PC-9 (cell line): ENCODE measurements around the gene ADGRD1. TPM values are rescaled to one million over a fixed set of nuclear protein-coding genes. Genes with fewer than 3 reads are reported as not detected.

Experiments used
- BruUV-seq: library from RNA; stranded (reverse); fragments of 400-500 nt; replicated peaks from 2 replicates; lab custom pipeline; 2021; lab: Mats Ljungman, UMichigan
- CTCF ChIA-PET: fragments of 300-600 bp; sonication (Branson Sonifier 250); formaldehyde crosslinking; loops from one replicate; lab custom pipeline; 2022; ENCODE audit warnings: antibody characterized with exemption; lab: Charles Lee
- POLR2A ChIA-PET: fragments of 300-600 bp; sonication (Branson Sonifier 250); formaldehyde crosslinking; loops from one replicate; lab custom pipeline; 2022; ENCODE audit warnings: antibody characterized with exemption; ENCODE audit not compliant: unreplicated experiment; lab: Charles Lee
- DNase-seq, 2 experiments: peaks; one replicate each; pipeline versions ENCODE4 v3.0.0 to v3.0.0-alpha.2; 2015 to 2022; ENCODE audit warnings: mixed read lengths in 1 of 2
- H2AFZ ChIP-seq: fragments of 200-600 bp; sonication (generic); 2 replicates; pipeline ENCODE4 v1.8.1; 2017; ENCODE audit warnings: antibody characterized with exemption
- H3F3A ChIP-seq: fragments of 200-600 bp; sonication (generic); 2 replicates; pipeline ENCODE4 v1.8.1; 2017; ENCODE audit warnings: antibody characterized with exemption, mild to moderate bottlenecking, low read depth; ENCODE audit not compliant: insufficient read depth
- H3K27ac ChIP-seq: fragments of 200-600 bp; sonication (generic); 2 replicates; pipeline ENCODE4 v1.6.1; 2016; ENCODE audit warnings: mixed run types
- H3K27me3 ChIP-seq: fragments of 200-600 bp; sonication (generic); 2 replicates; pipeline ENCODE4 v1.6.1; 2016; ENCODE audit warnings: low read depth, mixed run types; ENCODE audit not compliant: insufficient read depth
- H3K36me3 ChIP-seq: fragments of 200-600 bp; sonication (generic); 2 replicates; pipeline ENCODE4 v1.6.1; 2016; ENCODE audit warnings: low read depth, mixed run types
- H3K4me1 ChIP-seq: fragments of 200-600 bp; sonication (generic); replicated peaks from 2 replicates; pipeline ENCODE4 v1.6.1; 2016; ENCODE audit warnings: mixed run types; ENCODE audit not compliant: insufficient read depth
- H3K4me2 ChIP-seq: fragments of 200-600 bp; sonication (generic); 2 replicates; pipeline ENCODE4 v1.6.1; 2017; ENCODE audit warnings: mixed run types
- H3K4me3 ChIP-seq: fragments of 200-600 bp; sonication (generic); 2 replicates; pipeline ENCODE4 v1.6.1; 2016; ENCODE audit warnings: mixed run types
- H3K79me2 ChIP-seq: fragments of 200-600 bp; sonication (generic); 2 replicates; pipeline ENCODE4 v1.6.1; 2017; ENCODE audit warnings: low read depth, mixed run types
- H3K9me2 ChIP-seq: fragments of 200-600 bp; sonication (generic); 2 replicates; pipeline ENCODE4 v1.8.1; 2017; ENCODE audit warnings: mild to moderate bottlenecking; ENCODE audit not compliant: insufficient read depth
- H3K9me3 ChIP-seq: fragments of 200-600 bp; sonication (generic); 2 replicates; pipeline ENCODE4 v1.8.1; 2016; ENCODE audit warnings: low read depth; ENCODE audit not compliant: insufficient read depth
- H4K20me1 ChIP-seq: fragments of 200-600 bp; sonication (generic); 2 replicates; pipeline ENCODE4 v1.8.1; 2017; ENCODE audit not compliant: insufficient read depth
- EZH2 ChIP-seq: fragments of 200-600 bp; sonication (generic); IDR thresholded peaks from 2 replicates; pipeline ENCODE4 v1.8.0; 2017; ENCODE audit warnings: antibody characterized with exemption, low read depth
- intact Hi-C: fragments of 100-400 bp; cut with micrococcal nuclease; formaldehyde crosslinking; loops from one replicate; pipeline ENCODE4 v1.10.0; 2022; ENCODE audit not compliant: unreplicated experiment
- total RNA-seq: library from RNA; stranded (reverse); gene quantifications from 2 replicates; pipeline ENCODE4 v1.2.3, GENCODE V29; 2021
- TF ChIP-seq, protein P1 (sequence below): fragments of 200-600 bp; sonication (generic); conservative IDR thresholded peaks from 2 replicates; pipeline ENCODE4 v1.6.1; 2017; ENCODE audit warnings: mixed run types, antibody characterized with exemption, mild to moderate bottlenecking, moderate library complexity

Gene ADGRD1
- total RNA-seq, 1 experiment from 2014 or later = not detected

DNA sequence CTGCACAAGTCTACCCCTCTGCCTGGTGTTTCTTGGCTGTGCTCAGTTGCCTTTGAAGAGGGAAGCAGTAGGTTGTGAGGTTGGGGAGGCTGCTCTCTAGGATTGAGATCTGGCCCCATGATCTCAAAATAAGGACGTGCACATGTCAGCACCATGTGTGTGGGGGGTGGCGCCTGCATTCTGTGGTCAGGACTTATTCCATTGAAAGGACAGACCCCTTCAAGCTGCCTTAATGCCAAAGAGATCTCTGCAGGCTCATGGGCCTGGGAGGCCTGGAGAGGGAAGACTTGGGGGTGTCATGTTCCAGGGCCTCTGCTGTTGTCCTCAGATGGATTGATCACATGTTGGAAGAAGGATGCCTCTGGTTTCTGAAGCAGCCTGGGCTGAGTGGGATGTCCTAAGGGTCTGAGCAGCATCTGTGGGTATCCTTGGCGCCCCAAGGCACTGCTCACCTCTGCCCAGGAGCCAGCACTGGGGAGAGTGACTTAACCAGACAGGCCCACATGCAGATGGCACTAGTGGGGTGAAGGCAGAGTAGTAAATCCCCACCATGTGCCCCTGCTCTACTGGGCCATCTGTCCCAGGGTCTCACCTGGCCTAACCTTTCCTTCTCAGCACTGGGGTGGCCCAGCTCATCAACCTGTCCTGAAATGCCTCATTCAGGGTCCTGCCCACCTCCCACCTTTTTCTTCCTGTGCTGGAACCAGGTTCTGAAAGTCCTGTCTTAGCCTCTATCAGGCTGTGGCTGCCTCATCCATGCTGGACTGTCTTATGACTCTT is 118.9 kb downstream of the ADGRD1 start:
- Histone ChIP-seq H3K4me2 (no peak overlapping the region), H3K4me3 (no peak overlapping the region), H3K4me1 (no peaks in the 10 kb centered on the region), H2AFZ (no peak overlapping the region), H3K36me3 (no peaks in the 10 kb centered on the region), H3K9me3 (no peaks in the 10 kb centered on the region), H4K20me1 (no peaks in the 10 kb centered on the region), H3K79me2 (no peaks in the 10 kb centered on the region), H3K9me2 (no peaks in the 10 kb centered on the region), H3K27ac (no peak overlapping the region), H3K27me3 (peaks cover 58% of the 10 kb centered on the region), H3F3A (no peaks in the 10 kb centered on the region)
- intact Hi-C loops = no loop called here
- ChIA-PET CTCF (no interaction called here), POLR2A (no interaction called here)
- no peak for TF ChIP-seq EZH2
- BruUV-seq = no TSS peak
- DNase-seq = no peak

DNA sequence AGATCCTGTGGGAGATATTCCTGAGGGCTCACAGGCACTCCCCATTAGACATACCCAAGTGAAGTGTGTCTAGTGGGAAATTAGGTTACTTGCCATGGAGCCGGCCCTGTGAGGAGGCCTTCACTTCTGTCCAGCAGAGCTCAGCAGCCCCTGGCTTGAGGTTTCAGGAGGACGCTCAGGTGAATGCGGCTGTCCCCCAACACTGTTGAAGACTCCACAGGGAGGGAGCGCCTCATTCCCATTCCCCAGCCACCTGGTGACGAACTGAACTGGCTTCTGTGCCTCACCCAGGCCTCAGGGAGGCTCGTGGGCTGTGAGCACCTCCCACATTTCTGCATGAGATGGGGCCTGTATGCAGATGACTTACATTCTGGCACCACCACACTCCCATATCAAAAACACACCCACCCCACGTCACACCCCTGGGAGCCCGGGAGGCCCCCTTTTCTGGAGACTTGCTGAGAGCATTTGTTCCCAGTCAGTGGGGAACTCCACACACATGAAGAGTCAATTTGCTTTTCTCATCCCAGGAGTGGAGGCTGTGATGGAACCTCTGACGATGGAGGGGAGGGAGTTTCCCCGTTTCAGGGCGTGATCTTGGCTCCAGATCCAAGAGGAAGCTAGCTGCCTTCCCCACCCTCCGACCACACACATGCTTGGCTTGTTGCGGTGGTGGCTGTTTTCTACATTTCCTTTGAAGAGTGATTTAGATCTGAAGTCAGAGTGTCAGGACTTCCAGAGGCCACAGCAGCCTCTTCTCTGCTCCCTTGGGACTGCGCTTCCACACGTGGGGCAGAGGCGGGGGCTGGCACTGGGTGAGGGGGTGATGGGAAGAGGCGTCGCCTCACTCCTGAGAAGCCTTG is 120.7 kb downstream of the ADGRD1 start:
- BruUV-seq = no TSS peak
- no peaks in the 10 kb centered on the region for H3F3A ChIP-seq

DNA sequence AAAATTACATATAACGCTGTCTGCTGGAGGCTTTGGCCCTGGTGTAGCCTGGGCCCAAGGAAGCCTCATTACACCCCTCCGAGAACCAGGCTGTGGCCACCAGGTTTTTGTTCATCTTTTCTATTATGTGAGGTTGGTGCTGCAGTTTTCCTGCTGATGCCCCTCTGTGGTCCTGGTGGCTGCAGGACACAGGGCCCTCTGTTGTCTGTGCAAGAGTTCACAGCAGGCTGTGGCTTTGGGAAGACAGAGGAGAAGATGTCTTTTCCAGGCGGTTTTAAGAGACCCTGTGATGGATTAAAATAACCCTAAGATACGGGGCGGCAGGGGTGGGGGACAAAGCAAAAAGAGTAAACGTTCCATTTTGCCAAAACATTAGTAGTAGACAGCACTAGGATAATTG is 121.5 kb downstream of the ADGRD1 start:
- H3K27me3 ChIP-seq = peaks cover 70% of the 10 kb centered on the region
- CTCF ChIA-PET = no interaction called here
- no peak overlapping the region for H3K27ac ChIP-seq
- intact Hi-C loops = no loop called here
- no peak for DNase-seq
- H4K20me1 ChIP-seq = no peaks in the 10 kb centered on the region
- no peaks in the 10 kb centered on the region for H3K4me1 ChIP-seq
- H3K79me2 ChIP-seq = no peaks in the 10 kb centered on the region
- H3K9me2 ChIP-seq = no peaks in the 10 kb centered on the region
- no peaks in the 10 kb centered on the region for H3K9me3 ChIP-seq
- POLR2A ChIA-PET = no interaction called here
- no peaks in the 10 kb centered on the region for H3K36me3 ChIP-seq
- TF ChIP-seq, protein P1, sequence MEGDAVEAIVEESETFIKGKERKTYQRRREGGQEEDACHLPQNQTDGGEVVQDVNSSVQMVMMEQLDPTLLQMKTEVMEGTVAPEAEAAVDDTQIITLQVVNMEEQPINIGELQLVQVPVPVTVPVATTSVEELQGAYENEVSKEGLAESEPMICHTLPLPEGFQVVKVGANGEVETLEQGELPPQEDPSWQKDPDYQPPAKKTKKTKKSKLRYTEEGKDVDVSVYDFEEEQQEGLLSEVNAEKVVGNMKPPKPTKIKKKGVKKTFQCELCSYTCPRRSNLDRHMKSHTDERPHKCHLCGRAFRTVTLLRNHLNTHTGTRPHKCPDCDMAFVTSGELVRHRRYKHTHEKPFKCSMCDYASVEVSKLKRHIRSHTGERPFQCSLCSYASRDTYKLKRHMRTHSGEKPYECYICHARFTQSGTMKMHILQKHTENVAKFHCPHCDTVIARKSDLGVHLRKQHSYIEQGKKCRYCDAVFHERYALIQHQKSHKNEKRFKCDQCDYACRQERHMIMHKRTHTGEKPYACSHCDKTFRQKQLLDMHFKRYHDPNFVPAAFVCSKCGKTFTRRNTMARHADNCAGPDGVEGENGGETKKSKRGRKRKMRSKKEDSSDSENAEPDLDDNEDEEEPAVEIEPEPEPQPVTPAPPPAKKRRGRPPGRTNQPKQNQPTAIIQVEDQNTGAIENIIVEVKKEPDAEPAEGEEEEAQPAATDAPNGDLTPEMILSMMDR = no peak
- no peak for TF ChIP-seq EZH2
- no peak overlapping the region for H3K4me3 ChIP-seq
- H2AFZ ChIP-seq = no peak overlapping the region
- no peaks in the 10 kb centered on the region for H3F3A ChIP-seq
- BruUV-seq = no TSS peak
- H3K4me2 ChIP-seq = no peak overlapping the region

More for the DNA sequence above, 120.7 kb downstream of the ADGRD1 start:
- no peak for TF ChIP-seq EZH2
- TF ChIP-seq, protein P1 = no peak
- intact Hi-C loops = no loop called here
- H3K36me3 ChIP-seq = no peaks in the 10 kb centered on the region
- H3K27me3 ChIP-seq = peaks cover 65% of the 10 kb centered on the region
- DNase-seq = no peak
- no peaks in the 10 kb centered on the region for H3K4me1 ChIP-seq
- H3K4me3 ChIP-seq = no peak overlapping the region
- no peaks in the 10 kb centered on the region for H3K9me3 ChIP-seq
- H3K9me2 ChIP-seq = no peaks in the 10 kb centered on the region
- no peak overlapping the region for H3K4me2 ChIP-seq
- no peak overlapping the region for H2AFZ ChIP-seq
- ChIA-PET POLR2A (no interaction called here), CTCF (no interaction called here)
- no peaks in the 10 kb centered on the region for H3K79me2 ChIP-seq
- H3K27ac ChIP-seq = no peak overlapping the region
- no peaks in the 10 kb centered on the region for H4K20me1 ChIP-seq
